AG10803 (cell line): ENCODE results near the gene EDN1.
A peak's percentile ranks its signal among the peaks of the same experiment; 100 is the strongest.
"Not testable (repeated sequence)": the region's sequence is repeated elsewhere in the genome, so short reads cannot be mapped to it uniquely, and the experiment has no call there.

Experiments
- DNase-seq: peaks from one replicate; pipeline ENCODE4 v3.0.0; 2010; ENCODE audit warnings: low read depth
- H3K4me3 ChIP-seq: 2 replicates; pipeline ENCODE4 v1.5.1; 2011; ENCODE audit warnings: mild to moderate bottlenecking, low read length, control low read depth
- TF ChIP-seq, protein P1 (sequence below): conservative IDR thresholded peaks from 2 replicates; pipeline ENCODE4 v1.5.1; 2011; ENCODE audit warnings: mild to moderate bottlenecking, low read length, control low read depth, inconsistent platforms

EDN1 gene

DNA sequence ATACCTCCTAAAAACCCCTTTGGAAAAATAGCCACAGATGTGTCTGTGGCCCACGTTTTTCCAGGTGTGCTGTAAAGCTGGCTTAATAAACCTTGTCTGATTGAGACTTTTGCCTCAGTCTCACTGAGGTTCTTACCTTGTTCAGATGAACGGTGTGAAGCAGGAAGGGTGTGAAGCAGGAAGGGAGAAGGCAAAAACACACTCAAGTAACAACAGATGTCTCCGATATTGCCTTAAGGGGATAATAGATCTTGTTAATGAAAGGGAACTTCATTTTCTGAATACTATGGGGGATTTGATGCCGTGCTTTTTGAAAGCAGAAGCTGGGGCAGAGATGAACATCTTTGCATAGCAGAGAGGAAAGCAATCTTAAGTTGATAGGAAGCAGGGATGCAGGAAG lies 37.8 kb downstream of the EDN1 start:
- no peak overlapping the region for H3K4me3 ChIP-seq
- TF ChIP-seq, protein P1, sequence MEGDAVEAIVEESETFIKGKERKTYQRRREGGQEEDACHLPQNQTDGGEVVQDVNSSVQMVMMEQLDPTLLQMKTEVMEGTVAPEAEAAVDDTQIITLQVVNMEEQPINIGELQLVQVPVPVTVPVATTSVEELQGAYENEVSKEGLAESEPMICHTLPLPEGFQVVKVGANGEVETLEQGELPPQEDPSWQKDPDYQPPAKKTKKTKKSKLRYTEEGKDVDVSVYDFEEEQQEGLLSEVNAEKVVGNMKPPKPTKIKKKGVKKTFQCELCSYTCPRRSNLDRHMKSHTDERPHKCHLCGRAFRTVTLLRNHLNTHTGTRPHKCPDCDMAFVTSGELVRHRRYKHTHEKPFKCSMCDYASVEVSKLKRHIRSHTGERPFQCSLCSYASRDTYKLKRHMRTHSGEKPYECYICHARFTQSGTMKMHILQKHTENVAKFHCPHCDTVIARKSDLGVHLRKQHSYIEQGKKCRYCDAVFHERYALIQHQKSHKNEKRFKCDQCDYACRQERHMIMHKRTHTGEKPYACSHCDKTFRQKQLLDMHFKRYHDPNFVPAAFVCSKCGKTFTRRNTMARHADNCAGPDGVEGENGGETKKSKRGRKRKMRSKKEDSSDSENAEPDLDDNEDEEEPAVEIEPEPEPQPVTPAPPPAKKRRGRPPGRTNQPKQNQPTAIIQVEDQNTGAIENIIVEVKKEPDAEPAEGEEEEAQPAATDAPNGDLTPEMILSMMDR = no peak
- no peak for DNase-seq

DNA sequence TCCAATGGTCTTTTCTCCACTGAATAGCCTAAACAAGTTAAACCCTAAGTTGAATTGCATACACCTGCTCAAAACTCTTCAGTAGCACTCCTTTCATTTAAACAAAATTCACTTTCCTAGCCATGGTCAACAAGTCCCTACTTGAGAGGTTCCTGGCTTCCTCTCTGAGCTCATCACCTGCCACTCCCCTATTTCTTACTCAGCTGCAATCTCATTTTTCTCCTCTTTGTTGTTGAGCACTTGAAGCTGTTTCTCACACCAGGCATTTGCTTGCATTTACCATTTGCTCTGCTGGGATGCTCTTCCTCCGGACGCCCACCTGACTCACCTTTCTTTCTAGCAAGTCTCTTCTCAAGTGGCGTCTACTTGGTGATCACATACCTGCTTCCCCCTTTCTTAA lies 38.5 kb downstream of the EDN1 start:
- DNase-seq = no peak
- no peak overlapping the region for H3K4me3 ChIP-seq
- TF ChIP-seq, protein P1 = no peak

DNA sequence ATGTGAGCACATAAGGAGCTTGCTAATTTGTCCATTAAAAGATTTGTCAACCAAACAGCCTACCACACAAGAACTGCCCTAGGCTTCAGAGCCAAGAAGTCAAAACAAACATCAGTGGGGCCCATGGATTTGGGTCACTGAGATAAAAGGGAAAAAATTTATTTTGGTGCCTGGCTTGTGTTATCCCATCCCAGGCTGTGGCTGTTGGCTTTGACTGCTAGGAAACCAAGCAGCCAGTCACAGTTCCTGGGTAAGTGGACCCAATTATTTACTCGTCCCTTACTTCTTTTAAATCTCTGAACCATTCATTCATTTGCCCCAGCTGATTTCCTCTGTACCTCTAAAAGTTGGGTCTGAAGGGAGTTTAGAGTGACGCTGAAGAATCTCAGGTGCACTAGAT lies 41.3 kb downstream of the EDN1 start:
- TF ChIP-seq, protein P1 = no peak
- no peak for DNase-seq
- no peak overlapping the region for H3K4me3 ChIP-seq

DNA sequence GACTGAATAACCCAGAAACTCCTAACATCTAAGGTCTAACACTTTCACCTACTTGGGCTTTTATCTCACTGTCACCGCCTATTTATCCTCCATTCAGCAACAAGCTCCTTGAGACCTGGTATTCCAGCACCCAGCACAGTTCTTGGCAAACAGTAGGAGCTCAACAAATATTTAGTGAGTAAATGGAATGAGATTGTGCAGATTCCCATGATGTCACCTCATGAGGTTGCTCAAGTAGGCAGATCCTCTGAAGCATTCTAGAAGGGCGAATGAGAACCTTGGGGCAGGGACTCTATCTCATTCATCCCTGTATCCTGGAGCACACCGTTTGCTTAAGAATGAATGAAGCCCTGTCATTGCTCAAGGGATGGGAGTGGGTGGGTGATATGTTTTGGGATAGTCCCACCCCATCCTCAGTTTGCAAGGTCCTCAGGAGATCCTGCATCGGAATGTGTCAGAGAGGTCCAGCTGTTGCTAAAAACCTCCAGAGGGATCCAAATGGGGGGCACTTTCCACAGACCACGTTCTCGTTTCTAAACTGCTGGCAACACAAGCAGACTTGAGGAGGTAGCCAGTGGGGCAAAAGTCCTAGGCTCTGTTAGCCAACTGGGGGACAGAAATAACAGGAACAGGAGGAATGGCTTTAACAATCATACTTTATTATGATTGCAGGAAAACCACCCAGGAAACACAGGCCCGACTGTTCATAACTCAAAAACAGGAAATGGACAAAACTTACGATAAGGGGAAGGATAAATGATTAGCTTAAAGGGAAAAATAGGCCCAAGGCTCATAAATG lies 42.0 kb downstream of the EDN1 start:
- peak; percentile 51 for DNase-seq
- TF ChIP-seq, protein P1 = no peak

DNA sequence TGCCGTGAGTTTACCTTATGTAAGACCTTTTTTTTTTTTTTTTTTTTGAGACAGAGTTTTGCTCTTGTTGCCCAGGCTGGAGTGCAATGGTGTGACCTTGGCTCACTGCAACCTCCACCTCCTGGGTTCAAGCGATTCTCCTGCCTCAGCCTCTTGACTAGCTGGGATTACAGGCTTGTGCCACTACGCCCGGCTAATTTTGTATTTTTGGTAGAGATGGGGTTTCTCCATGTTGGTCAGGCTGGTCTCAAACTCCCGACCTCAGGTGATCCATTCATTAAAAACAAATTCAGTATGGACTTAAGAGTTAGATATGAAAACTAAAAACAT lies 42.6 kb downstream of the EDN1 start:
- not testable (repeated sequence) for H3K4me3 ChIP-seq, DNase-seq

More for the DNA sequence above, 42.0 kb downstream of the EDN1 start:
- no peak overlapping the region for H3K4me3 ChIP-seq

DNA sequence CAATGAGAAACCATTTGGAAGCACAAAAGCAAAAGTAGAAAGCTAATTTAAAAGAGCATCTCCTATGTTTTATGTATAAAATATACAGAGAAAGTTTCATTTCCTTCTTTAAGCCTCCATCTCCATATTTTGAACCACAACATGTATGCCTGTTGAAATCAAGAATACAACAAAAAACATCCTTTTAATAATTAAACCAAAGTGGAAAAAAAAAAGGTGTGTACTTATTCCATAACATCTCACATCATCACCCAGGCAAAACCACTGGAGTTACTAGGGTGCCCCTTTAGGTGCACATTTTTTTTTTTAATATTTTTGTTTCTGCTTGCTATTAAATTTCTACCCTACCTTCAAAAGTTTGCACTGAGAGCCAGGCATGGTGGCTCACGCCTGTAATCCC lies 43.0 kb downstream of the EDN1 start:
- DNase-seq = no peak
- TF ChIP-seq, protein P1 = no peak
- no peak overlapping the region for H3K4me3 ChIP-seq

DNA sequence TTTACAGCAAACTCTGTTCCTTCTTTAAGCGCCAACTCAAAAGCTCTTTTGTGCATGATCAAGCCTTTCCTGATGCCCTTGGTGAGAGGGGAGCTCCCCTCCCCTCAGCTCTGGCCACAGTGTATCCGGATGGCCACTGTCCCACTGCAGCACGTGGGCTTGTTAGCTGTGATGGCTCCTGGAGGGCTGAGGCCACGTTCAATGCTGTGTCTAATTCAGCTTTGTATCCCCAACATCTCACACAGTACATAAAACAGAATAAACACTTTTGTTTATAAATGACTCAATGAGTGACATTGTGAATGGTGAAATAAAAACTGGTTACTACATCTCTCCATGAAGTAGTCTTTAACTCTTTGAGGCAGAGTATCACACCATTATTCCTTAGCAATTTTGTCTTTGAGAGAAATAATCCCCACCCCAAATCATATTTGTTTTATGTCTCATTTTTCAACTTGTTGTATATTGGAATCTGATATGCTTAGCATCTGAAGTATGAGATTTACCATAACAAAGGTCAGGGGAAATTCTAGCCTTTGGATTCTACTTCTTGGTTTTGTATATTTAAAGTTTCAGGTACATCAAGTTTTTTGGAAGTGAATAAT lies 44.5 kb downstream of the EDN1 start:
- DNase-seq = no peak
- H3K4me3 ChIP-seq = no peak overlapping the region
- TF ChIP-seq, protein P1 = no peak
